ENCODE results near the gene IFT43.
"Not testable (repeated sequence)": the region's sequence is repeated elsewhere in the genome, so short reads cannot be mapped to it uniquely, and the experiment has no call there.

IFT43 gene

GRCh38 chr14:75980856-75981255, 4.7 kb upstream of the IFT43 start:
- no peak for DNase-seq (ENCODE audit: low read depth)

GRCh38 chr14:75981426-75982265, 3.9 kb upstream of the IFT43 start, which contains the start of gene TGFB3:
TGFB3 (minus strand) TSS chr14:75981995; CDS start chr14:75980893, 1,102 bp downstream.
- no peak for DNase-seq (ENCODE audit: low read depth)

- peak; percentile 48 for DNase-seq (ENCODE audit: low read depth)
Observed at GRCh38 chr14:75982266-75983018, 3.1 kb upstream of the IFT43 start.

GRCh38 chr14:75983019-75983358, 2.6 kb upstream of the IFT43 start:
- no peak for DNase-seq (ENCODE audit: low read depth)

GRCh38 chr14:75984674-75985073, 889 bp upstream of the IFT43 start:
- DNase-seq (ENCODE audit: low read depth): no peak

- no peak for DNase-seq (ENCODE audit: low read depth)
Observed at GRCh38 chr14:75986439-75986765, 839 bp downstream of the IFT43 start.

GRCh38 chr14:75987201-75987970, 1.8 kb downstream of the IFT43 start:
- no peak for DNase-seq (ENCODE audit: low read depth)

- DNase-seq (ENCODE audit: low read depth): no peak
Observed at GRCh38 chr14:75989134-75989533, 3.6 kb downstream of the IFT43 start.

GRCh38 chr14:75990297-75990696, 4.7 kb downstream of the IFT43 start:
- no peak for DNase-seq (ENCODE audit: low read depth)

GRCh38 chr14:75991753-75992152, 6.2 kb downstream of the IFT43 start:
- no peak for DNase-seq (ENCODE audit: low read depth)

GRCh38 chr14:75993567-75994041, 8.0 kb downstream of the IFT43 start:
- no peak for DNase-seq (ENCODE audit: low read depth)

GRCh38 chr14:75995372-75996041, 9.9 kb downstream of the IFT43 start:
- DNase-seq (ENCODE audit: low read depth): no peak

GRCh38 chr14:75996488-75996887, 10.9 kb downstream of the IFT43 start:
- no peak for DNase-seq (ENCODE audit: low read depth)

GRCh38 chr14:75999511-76000190, 14.1 kb downstream of the IFT43 start:
- DNase-seq (ENCODE audit: low read depth): no peak

GRCh38 chr14:76002383-76002782, 16.8 kb downstream of the IFT43 start:
- DNase-seq (ENCODE audit: low read depth): no peak

- DNase-seq (ENCODE audit: low read depth): no peak
Observed at GRCh38 chr14:76006253-76006652, 20.7 kb downstream of the IFT43 start.

GRCh38 chr14:76007379-76007778, 21.8 kb downstream of the IFT43 start:
- no peak for DNase-seq (ENCODE audit: low read depth)

- no peak for DNase-seq (ENCODE audit: low read depth)
Observed at GRCh38 chr14:76007852-76008251, 22.3 kb downstream of the IFT43 start.

- not testable (repeated sequence) for DNase-seq (ENCODE audit: low read depth)
Observed at GRCh38 chr14:76009627-76010026, 24.1 kb downstream of the IFT43 start.

- DNase-seq (ENCODE audit: low read depth): no peak
Observed at GRCh38 chr14:76011930-76012329, 26.4 kb downstream of the IFT43 start.

GRCh38 chr14:76012354-76012753, 26.8 kb downstream of the IFT43 start:
- DNase-seq (ENCODE audit: low read depth): no peak

All from T-helper 22 cell (primary cell).